Choroid plexus epithelial cell (primary cell): ENCODE data around the gene ERC1.

Experiments used
- DNase-seq: peaks from one replicate; pipeline ENCODE4 v3.0.0-alpha.2; 2010; ENCODE audit warnings: low read depth
- H3K4me3 ChIP-seq: 2 replicates; pipeline ENCODE4 v1.5.1; 2011; ENCODE audit warnings: low read depth, mild to moderate bottlenecking, control low read depth, low read length, moderate library complexity
- CTCF ChIP-seq: conservative IDR thresholded peaks from 2 replicates; pipeline ENCODE4 v1.5.1; 2011; ENCODE audit warnings: low read depth, mild to moderate bottlenecking, control low read depth, inconsistent platforms, low read length, moderate library complexity

The ERC1 gene

GRCh38 chr12:1507308-1507707 lies 516.3 kb downstream of the ERC1 start:
- TF ChIP-seq CTCF = no peak
- H3K4me3 ChIP-seq = no peak overlapping the region

DNA sequence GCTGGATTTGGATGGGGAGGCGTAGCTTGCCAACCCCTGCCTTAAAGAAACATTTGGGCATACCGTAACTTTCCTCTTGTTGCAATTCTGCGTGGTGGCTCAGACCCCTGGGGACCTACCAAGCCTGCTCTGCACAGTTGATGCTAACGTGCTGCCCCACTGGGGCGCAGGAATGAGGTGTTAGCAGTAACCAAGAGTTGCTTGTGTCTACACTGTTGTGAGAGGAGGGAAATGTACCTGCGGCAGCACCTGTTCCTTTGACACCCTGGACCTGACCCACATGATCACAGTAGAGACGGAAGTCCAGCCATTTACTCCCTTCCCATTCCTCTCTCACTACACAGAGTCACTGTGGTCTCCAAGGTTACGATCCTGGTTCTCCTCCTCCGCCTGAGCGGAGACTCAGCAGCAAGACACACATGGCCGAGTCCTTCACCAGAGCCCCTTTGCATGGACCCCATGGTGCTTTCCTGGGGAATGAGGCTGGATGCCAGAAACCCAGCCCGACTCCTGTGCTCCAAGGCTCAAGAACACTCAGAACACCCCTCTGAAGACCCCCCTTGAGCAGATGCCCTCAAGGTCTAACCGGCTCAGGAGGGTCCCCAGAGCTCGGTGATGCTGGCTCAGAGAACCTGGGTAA lies 518.5 kb downstream of the ERC1 start:
- no peak for DNase-seq
- no peak for TF ChIP-seq CTCF

More at GRCh38 chr12:1507308-1507707, 516.3 kb downstream of the ERC1 start:
- no peak for DNase-seq

GRCh38 chr12:1510056-1510812 lies 519.2 kb downstream of the ERC1 start:
- TF ChIP-seq CTCF = no peak
- H3K4me3 ChIP-seq = no peak overlapping the region
- DNase-seq = no peak

More for the DNA sequence above, 518.5 kb downstream of the ERC1 start:
- H3K4me3 ChIP-seq = no peak overlapping the region

- H3K4me3 ChIP-seq = no peak overlapping the region
- DNase-seq = no peak
- TF ChIP-seq CTCF = no peak
Observed at GRCh38 chr12:1515010-1515409, 524.0 kb downstream of the ERC1 start.

- DNase-seq = no peak
- no peak for TF ChIP-seq CTCF
- H3K4me3 ChIP-seq = no peak overlapping the region
Observed at GRCh38 chr12:1515428-1515827, 524.4 kb downstream of the ERC1 start.

DNA sequence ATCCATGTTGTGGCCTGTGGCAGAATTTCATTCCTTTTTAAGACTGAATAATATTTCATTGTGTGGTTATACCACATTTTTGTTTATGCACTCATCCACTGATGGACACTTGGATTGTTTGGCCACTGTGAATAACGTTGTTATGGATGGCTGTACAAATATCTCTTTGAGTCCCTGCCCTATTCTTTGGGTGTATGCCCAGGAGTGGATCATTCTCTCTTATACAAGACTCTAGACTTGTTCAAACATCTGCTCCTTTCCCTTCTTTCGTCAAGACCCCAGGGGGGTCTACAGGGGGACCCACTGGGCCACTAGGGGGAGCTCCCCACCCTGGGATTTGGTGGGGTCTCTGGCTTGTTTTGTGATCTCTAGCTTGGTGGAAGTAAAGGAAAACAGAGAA lies 526.0 kb downstream of the ERC1 start:
- TF ChIP-seq CTCF = peak; percentile 64
- no peak overlapping the region for H3K4me3 ChIP-seq
- peak; percentile 75 for DNase-seq
